ENCODE results near the gene SMPDL3B.

DNA sequence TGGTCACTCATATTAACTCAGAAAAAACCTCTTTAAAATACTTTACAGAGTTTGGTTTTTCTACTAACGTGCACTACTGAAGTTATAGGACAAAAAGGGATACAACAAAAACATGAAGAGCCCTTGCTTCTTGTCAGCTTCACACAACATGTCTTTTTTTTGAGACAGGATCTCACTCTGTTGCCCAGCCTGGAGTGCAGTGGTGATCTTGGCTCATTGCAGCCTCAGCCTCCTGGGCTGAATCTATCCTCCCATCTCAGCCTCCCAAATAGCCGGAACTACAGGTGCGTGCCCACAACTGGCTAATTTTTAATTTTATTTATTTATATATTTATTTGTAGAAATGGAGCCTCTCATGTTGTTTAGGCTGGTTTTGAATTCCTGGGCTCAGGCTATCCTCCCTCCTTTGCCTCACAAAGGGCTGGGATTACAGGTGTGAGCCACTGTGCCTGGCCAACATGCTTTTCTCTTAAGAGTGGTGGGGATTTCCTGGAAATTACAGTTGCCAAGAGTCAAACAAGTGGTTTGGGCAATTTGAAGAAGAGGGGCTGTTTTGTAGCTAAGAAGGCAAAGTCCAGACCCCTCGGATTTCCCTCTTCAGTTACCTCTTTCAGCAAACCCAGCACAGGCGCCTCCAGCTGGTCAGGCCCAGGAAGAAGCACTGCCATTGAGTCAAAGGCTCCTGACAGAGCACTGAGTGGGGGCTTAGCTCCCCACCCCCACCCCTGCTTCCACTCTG, 6.4 kb upstream of the SMPDL3B start:
- TF ChIP-seq, protein P1, sequence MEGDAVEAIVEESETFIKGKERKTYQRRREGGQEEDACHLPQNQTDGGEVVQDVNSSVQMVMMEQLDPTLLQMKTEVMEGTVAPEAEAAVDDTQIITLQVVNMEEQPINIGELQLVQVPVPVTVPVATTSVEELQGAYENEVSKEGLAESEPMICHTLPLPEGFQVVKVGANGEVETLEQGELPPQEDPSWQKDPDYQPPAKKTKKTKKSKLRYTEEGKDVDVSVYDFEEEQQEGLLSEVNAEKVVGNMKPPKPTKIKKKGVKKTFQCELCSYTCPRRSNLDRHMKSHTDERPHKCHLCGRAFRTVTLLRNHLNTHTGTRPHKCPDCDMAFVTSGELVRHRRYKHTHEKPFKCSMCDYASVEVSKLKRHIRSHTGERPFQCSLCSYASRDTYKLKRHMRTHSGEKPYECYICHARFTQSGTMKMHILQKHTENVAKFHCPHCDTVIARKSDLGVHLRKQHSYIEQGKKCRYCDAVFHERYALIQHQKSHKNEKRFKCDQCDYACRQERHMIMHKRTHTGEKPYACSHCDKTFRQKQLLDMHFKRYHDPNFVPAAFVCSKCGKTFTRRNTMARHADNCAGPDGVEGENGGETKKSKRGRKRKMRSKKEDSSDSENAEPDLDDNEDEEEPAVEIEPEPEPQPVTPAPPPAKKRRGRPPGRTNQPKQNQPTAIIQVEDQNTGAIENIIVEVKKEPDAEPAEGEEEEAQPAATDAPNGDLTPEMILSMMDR (IDR thresholded peaks at IDR 0.05) = no peak
- TF ChIP-seq POLR2A (IDR thresholded peaks at IDR 0.05) = no peak

Measured in right lobe of liver (tissue), 4 donors.